Type B pancreatic cell (in vitro differentiated cells): ENCODE data around the gene PKD2L2. TPM values are rescaled to one million over a fixed set of nuclear protein-coding genes. Genes with fewer than 3 reads are reported as not detected.

Source experiments
- DNase-seq: peaks from one replicate; pipeline ENCODE4 v3.0.0; 2021; ENCODE audit warnings: mixed read lengths; ENCODE audit not compliant: unreplicated experiment; ENCODE audit errors: extremely low spot score
- H3K27ac Mint-ChIP-seq: 2 replicates; pipeline ENCODE4 v1.8.0; 2021; ENCODE audit warnings: mild to moderate bottlenecking, mixed read lengths
- H3K27me3 Mint-ChIP-seq: 2 replicates; pipeline ENCODE4 v1.8.0; 2021; ENCODE audit warnings: mixed read lengths
- H3K36me3 Mint-ChIP-seq: 2 replicates; pipeline ENCODE4 v1.8.0; 2021; ENCODE audit warnings: mixed read lengths
- H3K4me1 Mint-ChIP-seq: one replicate; pipeline ENCODE4 v1.8.0; 2021; ENCODE audit warnings: mixed read lengths; ENCODE audit not compliant: unreplicated experiment
- H3K4me3 Mint-ChIP-seq: 2 replicates; pipeline ENCODE4 v1.8.0; 2021; ENCODE audit warnings: mild to moderate bottlenecking, mixed read lengths
- H3K9me3 Mint-ChIP-seq: 2 replicates; pipeline ENCODE4 v1.8.0; 2021; ENCODE audit warnings: mixed read lengths
- total RNA-seq: library from RNA; stranded (reverse); gene quantifications from 2 replicates; pipeline ENCODE4 v1.2.1, GENCODE V29; 2021; ENCODE audit warnings: low replicate concordance
- TF ChIP-seq, protein P1 (sequence below): fragments of 200-600 bp; sonication (generic); conservative IDR thresholded peaks from 2 replicates; pipeline ENCODE4 v1.5.0; 2021; ENCODE audit warnings: antibody characterized with exemption, mild to moderate bottlenecking

Gene PKD2L2
- total RNA-seq, 1 donor from 2014 or later, result not detected

DNA sequence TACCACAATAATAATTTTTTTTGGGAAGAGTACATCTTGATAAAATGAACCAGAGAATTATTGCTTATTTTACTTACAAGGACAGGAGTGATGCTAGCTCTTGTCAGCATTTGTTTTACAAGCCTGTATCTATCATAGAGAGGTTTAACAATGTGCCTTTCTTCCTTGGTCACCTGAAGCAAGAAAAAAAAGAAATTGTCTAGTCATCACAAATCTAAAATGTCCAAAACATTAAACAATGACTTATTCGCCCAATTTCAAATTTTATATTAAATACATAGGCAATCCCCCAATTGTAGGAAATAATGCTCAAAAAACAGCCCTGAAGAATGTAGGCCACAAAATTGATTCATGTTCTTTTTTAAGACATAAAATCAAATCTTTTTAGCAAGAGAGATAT, 56.6 kb downstream of the PKD2L2 start:
- H3K27me3 Mint-ChIP-seq, result no peaks in the 10 kb centered on the region
- TF ChIP-seq, protein P1, sequence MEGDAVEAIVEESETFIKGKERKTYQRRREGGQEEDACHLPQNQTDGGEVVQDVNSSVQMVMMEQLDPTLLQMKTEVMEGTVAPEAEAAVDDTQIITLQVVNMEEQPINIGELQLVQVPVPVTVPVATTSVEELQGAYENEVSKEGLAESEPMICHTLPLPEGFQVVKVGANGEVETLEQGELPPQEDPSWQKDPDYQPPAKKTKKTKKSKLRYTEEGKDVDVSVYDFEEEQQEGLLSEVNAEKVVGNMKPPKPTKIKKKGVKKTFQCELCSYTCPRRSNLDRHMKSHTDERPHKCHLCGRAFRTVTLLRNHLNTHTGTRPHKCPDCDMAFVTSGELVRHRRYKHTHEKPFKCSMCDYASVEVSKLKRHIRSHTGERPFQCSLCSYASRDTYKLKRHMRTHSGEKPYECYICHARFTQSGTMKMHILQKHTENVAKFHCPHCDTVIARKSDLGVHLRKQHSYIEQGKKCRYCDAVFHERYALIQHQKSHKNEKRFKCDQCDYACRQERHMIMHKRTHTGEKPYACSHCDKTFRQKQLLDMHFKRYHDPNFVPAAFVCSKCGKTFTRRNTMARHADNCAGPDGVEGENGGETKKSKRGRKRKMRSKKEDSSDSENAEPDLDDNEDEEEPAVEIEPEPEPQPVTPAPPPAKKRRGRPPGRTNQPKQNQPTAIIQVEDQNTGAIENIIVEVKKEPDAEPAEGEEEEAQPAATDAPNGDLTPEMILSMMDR, result no peak
- H3K4me3 Mint-ChIP-seq, result no peak overlapping the region
- H3K36me3 Mint-ChIP-seq, result peaks cover 40% of the 10 kb centered on the region
- H3K27ac Mint-ChIP-seq, result no peak overlapping the region
- no peak for DNase-seq
- no peaks in the 10 kb centered on the region for H3K4me1 Mint-ChIP-seq
- H3K9me3 Mint-ChIP-seq, result no peaks in the 10 kb centered on the region

DNA sequence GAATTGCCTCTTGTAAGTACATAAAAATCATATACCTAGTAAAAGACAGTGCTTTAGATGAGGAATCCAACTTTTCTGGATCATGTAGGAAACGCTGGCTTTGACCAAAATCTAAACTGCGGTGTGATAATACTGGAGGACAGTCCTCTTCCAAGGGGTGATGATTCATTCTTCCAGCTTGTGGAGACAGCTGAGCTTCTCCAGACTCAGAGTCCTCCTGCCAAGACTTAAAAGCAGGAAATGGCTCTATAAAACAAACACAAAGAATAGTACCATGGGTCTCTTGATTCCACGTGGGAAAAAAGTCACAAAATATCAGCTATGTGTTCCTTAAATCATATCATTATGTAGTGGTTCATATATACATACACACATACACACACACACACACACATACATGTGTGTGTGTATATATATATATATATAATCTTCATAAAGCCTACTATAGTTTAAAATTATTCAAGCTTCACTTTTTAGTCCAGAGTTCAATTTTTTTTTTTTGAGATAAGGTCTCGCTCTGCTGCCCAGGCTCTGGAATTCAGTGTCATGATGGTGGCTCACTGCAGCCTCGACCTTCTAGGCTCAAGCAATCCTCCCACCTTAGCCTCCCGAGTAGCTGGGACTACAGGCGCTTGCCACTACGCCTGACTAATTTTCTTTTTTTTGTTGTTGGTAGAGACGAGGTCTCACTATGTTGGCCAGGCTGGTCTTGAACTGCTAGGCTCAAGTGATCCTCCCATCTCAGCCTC, 65.0 kb downstream of the PKD2L2 start:
- Mint-ChIP-seq H3K4me1 (no peaks in the 10 kb centered on the region), H3K27me3 (no peaks in the 10 kb centered on the region), H3K27ac (no peak overlapping the region), H3K9me3 (no peaks in the 10 kb centered on the region), H3K4me3 (no peak overlapping the region), H3K36me3 (peaks cover 32% of the 10 kb centered on the region)
- TF ChIP-seq, protein P1, result no peak
- no peak for DNase-seq

DNA sequence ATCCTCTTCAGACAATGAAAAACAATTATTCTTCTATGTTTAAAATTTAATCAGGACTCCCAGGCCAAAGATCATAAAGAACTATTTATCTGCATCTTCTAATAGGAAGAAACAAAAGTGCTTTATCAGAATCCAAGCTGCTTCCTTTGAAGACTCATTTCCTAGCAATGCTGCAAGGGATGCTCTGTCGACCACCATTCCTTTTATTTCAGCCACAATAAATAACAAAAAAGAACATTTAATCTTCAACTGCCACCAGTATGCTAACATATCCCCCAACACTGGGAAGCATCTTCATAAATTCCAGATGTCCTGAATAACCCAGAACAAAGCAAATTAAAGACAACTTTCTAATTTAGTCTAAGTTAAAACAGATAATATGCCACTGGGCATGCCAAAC, 68.7 kb downstream of the PKD2L2 start:
- TF ChIP-seq, protein P1, result no peak
- DNase-seq, result no peak
- H3K27me3 Mint-ChIP-seq, result no peaks in the 10 kb centered on the region
- H3K36me3 Mint-ChIP-seq, result peaks cover 31% of the 10 kb centered on the region
- no peak overlapping the region for H3K4me3 Mint-ChIP-seq
- H3K27ac Mint-ChIP-seq, result no peak overlapping the region
- H3K9me3 Mint-ChIP-seq, result no peaks in the 10 kb centered on the region
- H3K4me1 Mint-ChIP-seq, result no peaks in the 10 kb centered on the region

DNA sequence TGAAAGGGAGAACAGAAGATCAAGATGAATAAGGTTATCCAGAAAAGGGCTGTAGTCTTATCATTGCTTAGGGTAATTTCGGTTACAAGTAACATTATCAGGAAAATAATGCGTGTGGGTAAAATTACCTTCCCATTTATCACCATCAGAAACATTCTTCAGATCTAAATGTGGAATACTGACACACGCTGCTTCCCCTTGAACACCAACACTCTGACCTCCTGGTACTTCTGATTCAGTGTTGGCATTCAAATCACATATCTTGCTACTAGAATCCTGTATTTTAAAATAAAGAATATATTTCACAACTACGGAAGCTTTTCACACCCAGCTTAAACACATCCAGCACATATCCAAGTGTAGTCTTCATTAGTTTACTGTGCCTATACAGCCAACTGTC, 70.2 kb downstream of the PKD2L2 start:
- no peak overlapping the region for H3K4me3 Mint-ChIP-seq
- no peaks in the 10 kb centered on the region for H3K4me1 Mint-ChIP-seq
- TF ChIP-seq, protein P1, result no peak
- peaks cover 28% of the 10 kb centered on the region for H3K36me3 Mint-ChIP-seq
- H3K9me3 Mint-ChIP-seq, result no peaks in the 10 kb centered on the region
- H3K27me3 Mint-ChIP-seq, result no peaks in the 10 kb centered on the region
- no peak overlapping the region for H3K27ac Mint-ChIP-seq
- DNase-seq, result no peak

DNA sequence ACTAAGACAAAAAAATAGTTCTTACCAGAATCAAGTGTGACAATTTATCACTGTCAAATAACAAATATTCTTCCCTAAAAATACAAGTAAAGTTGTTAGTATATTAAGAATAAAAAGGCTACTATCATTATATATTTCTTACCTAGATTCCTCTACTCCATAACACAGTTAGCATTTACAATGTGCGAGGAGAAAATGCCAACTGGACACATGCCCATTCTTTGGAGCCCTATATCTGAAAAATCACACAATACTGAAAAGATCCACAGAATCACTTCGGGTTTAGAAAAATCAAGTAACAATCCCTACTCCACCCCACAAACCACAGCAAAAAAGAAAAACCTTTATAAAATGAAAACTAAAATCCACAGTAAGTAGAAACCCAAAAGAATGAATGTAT, 70.9 kb downstream of the PKD2L2 start:
- no peak for DNase-seq
- no peak overlapping the region for H3K4me3 Mint-ChIP-seq
- TF ChIP-seq, protein P1, result no peak
- no peaks in the 10 kb centered on the region for H3K27me3 Mint-ChIP-seq
- H3K27ac Mint-ChIP-seq, result no peak overlapping the region
- no peaks in the 10 kb centered on the region for H3K4me1 Mint-ChIP-seq
- H3K36me3 Mint-ChIP-seq, result peaks cover 32% of the 10 kb centered on the region
- H3K9me3 Mint-ChIP-seq, result no peaks in the 10 kb centered on the region
